HG03571 (cell line): ENCODE results near the gene PLAC1.

Experiments used
- ATAC-seq: cut with Tn5 transposase; IDR thresholded peaks from one replicate; pipeline ENCODE4 v1.9.1; 2021; ENCODE audit not compliant: unreplicated experiment

The PLAC1 gene

GRCh38 chrX:134591502-134591901, 66.8 kb downstream of the PLAC1 start:
- ATAC-seq = no peak

GRCh38 chrX:134588806-134589205, 69.5 kb downstream of the PLAC1 start:
- no peak for ATAC-seq

GRCh38 chrX:134580907-134581306, 77.4 kb downstream of the PLAC1 start:
- ATAC-seq = no peak

GRCh38 chrX:134573683-134574035, 84.6 kb downstream of the PLAC1 start:
- no peak for ATAC-seq

GRCh38 chrX:134572816-134573682, 85.2 kb downstream of the PLAC1 start:
- ATAC-seq = no peak

GRCh38 chrX:134571796-134572195, 86.5 kb downstream of the PLAC1 start:
- ATAC-seq = no peak

- no peak for ATAC-seq
Measured at GRCh38 chrX:134570899-134571298, 87.4 kb downstream of the PLAC1 start.

GRCh38 chrX:134570509-134570846, 87.8 kb downstream of the PLAC1 start:
- ATAC-seq = no peak

- no peak for ATAC-seq
Measured at GRCh38 chrX:134569306-134569705, 89.0 kb downstream of the PLAC1 start.

- ATAC-seq = no peak
Measured at GRCh38 chrX:134568285-134569016, 89.8 kb downstream of the PLAC1 start.

- ATAC-seq = no peak
Measured at GRCh38 chrX:134566506-134566905, 91.8 kb downstream of the PLAC1 start.

- no peak for ATAC-seq
Measured at GRCh38 chrX:134562002-134562401, 96.3 kb downstream of the PLAC1 start.

GRCh38 chrX:134558133-134558532, 100.1 kb downstream of the PLAC1 start:
- no peak for ATAC-seq

- no peak for ATAC-seq
Measured at GRCh38 chrX:134554291-134554690, 104.0 kb downstream of the PLAC1 start.

GRCh38 chrX:134552351-134552750, 105.9 kb downstream of the PLAC1 start:
- no peak for ATAC-seq

- ATAC-seq = no peak
Measured at GRCh38 chrX:134551376-134552048, 106.8 kb downstream of the PLAC1 start.

- no peak for ATAC-seq
Measured at GRCh38 chrX:134548257-134549201, 109.7 kb downstream of the PLAC1 start.

GRCh38 chrX:134547047-134547679, 111.1 kb downstream of the PLAC1 start:
- ATAC-seq = no peak

- no peak for ATAC-seq
Measured at GRCh38 chrX:134546187-134546586, 112.1 kb downstream of the PLAC1 start.

GRCh38 chrX:134545510-134545909, 112.8 kb downstream of the PLAC1 start:
- no peak for ATAC-seq
